GM21360 (cell line): Measurements from ENCODE around the gene TIMM22.
"Not testable (repeated sequence)": the region's sequence is repeated elsewhere in the genome, so short reads cannot be mapped to it uniquely, and the experiment has no call there.

Source experiments
- ATAC-seq: cut with Tn5 transposase; IDR thresholded peaks from one replicate; pipeline ENCODE4 v1.9.1; 2021; ENCODE audit warnings: mild to moderate bottlenecking, moderate library complexity; ENCODE audit not compliant: unreplicated experiment

The TIMM22 gene

GRCh38 chr17:1037238-1037879 is 40.4 kb downstream of the TIMM22 start:
- no peak for ATAC-seq

- no peak for ATAC-seq
Observed at GRCh38 chr17:1038459-1039122, 41.7 kb downstream of the TIMM22 start.

- ATAC-seq, result no peak
Observed at GRCh38 chr17:1039123-1039507, 42.2 kb downstream of the TIMM22 start.

GRCh38 chr17:1039511-1040215 is 42.7 kb downstream of the TIMM22 start:
- no peak for ATAC-seq

GRCh38 chr17:1040216-1040600 is 43.3 kb downstream of the TIMM22 start:
- no peak for ATAC-seq

- ATAC-seq, result no peak
Observed at GRCh38 chr17:1041746-1042145, 44.8 kb downstream of the TIMM22 start.

- ATAC-seq, result no peak
Observed at GRCh38 chr17:1042486-1042885, 45.6 kb downstream of the TIMM22 start.

GRCh38 chr17:1043601-1044251 is 46.8 kb downstream of the TIMM22 start:
- no peak for ATAC-seq

GRCh38 chr17:1044387-1045009 is 47.6 kb downstream of the TIMM22 start:
- not testable (repeated sequence) for ATAC-seq

GRCh38 chr17:1045456-1045855 is 48.5 kb downstream of the TIMM22 start:
- no peak for ATAC-seq

- ATAC-seq, result no peak
Observed at GRCh38 chr17:1047177-1047878, 50.4 kb downstream of the TIMM22 start.

GRCh38 chr17:1047879-1048470 is 51.0 kb downstream of the TIMM22 start:
- ATAC-seq, result no peak

- ATAC-seq, result not testable (repeated sequence)
Observed at GRCh38 chr17:1048516-1049115, 51.7 kb downstream of the TIMM22 start.

GRCh38 chr17:1049446-1050225 is 52.7 kb downstream of the TIMM22 start:
- no peak for ATAC-seq

- no peak for ATAC-seq
Observed at GRCh38 chr17:1050246-1050995, 53.5 kb downstream of the TIMM22 start.

GRCh38 chr17:1050996-1051925 is 54.3 kb downstream of the TIMM22 start:
- no peak for ATAC-seq
